Measurements from ENCODE around the gene INTS3.

DNA sequence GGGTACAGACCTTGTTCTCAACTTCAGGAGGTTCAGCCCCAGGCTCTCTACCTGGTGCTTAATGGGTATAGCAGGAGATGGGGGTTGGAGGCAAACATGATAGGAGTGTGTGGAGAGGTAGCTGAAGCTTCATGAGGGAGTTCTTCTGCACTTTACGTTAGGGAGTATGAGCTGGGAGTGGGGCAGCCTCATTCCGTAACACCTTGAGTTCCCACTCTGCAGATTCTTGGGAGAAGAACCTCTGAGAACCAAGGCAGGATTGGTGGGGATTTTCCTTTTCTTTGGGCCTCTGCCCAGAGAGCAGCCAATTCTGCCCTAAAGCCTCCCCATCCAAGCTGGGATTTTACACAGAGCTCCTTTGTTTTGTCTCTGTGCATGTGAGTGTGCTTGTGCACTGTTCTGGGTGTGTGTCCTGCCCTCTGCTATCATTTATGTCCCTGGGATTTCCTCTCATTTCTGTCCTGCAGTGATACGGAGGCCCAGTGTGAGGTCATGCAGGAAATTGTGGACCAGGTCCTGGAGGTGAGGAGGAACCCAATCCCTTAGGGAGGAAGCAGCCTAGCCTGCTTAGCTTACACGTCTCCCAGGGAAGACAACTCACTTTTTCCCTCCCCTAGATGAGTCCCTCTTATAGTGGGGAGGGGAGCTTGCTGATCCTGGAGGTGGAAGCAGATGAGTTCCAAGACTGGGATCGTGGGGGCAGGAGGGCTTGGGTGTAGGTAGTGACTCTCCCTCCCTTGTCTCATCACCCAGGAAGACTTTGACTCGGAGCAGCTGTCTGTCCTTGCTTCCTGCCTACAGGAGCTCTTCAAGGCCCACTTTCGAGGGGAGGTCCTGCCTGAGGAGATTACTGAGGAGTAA is 35.7 kb downstream of the INTS3 start:
- TF ChIP-seq, protein P1, sequence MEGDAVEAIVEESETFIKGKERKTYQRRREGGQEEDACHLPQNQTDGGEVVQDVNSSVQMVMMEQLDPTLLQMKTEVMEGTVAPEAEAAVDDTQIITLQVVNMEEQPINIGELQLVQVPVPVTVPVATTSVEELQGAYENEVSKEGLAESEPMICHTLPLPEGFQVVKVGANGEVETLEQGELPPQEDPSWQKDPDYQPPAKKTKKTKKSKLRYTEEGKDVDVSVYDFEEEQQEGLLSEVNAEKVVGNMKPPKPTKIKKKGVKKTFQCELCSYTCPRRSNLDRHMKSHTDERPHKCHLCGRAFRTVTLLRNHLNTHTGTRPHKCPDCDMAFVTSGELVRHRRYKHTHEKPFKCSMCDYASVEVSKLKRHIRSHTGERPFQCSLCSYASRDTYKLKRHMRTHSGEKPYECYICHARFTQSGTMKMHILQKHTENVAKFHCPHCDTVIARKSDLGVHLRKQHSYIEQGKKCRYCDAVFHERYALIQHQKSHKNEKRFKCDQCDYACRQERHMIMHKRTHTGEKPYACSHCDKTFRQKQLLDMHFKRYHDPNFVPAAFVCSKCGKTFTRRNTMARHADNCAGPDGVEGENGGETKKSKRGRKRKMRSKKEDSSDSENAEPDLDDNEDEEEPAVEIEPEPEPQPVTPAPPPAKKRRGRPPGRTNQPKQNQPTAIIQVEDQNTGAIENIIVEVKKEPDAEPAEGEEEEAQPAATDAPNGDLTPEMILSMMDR (IDR thresholded peaks at IDR 0.05), result no peak
- no peak for TF ChIP-seq ZFX (IDR thresholded peaks at IDR 0.05; ENCODE audit: borderline replicate concordance)

Measured in 22Rv1 (cell line).